Esophagus squamous epithelium (tissue), 4 donors: ENCODE measurements around the gene TOMM40L.
"Not testable (repeated sequence)": the region's sequence is repeated elsewhere in the genome, so short reads cannot be mapped to it uniquely, and the experiment has no call there.

Experiments
- CTCF ChIP-seq, 6 experiments: fragments of 450-650 bp in 4 of 6; fragments of 200-600 bp in 2 of 6; sonication (generic) in 2 of 6; IDR thresholded peaks; one replicate each; pipeline ENCODE4 v1.5.1; 2016 to 2019; ENCODE audit warnings: antibody characterized with exemption in 6 of 6, mild to moderate bottlenecking in 4 of 6, moderate library complexity in 4 of 6
- POLR2A ChIP-seq, 4 donors: fragments of 450-650 bp; IDR thresholded peaks; one replicate each; pipeline ENCODE4 v1.6.1; 2017; ENCODE audit warnings: antibody characterized with exemption in 4 of 4, mild to moderate bottlenecking in 4 of 4, moderate library complexity in 3 of 4

GRCh38 chr1:161224695-161225087, 1.2 kb upstream of the TOMM40L start:
- TF ChIP-seq POLR2A, CTCF (IDR thresholded peaks at IDR 0.05): not testable (repeated sequence)
